ENCODE results near the gene BAG1. TPM values are rescaled to one million over a fixed set of nuclear protein-coding genes. Genes with fewer than 3 reads are reported as not detected.

The BAG1 gene
- total and polyA plus RNA-seq, 2 of the 13 experiments (the other 11 are each of a cell fraction or from before 2014, with no cell fraction given): 23.1 to 59.5 TPM

- no peak for TF ChIP-seq E2F1 (CRISPR knock-in tag; IDR thresholded peaks at IDR 0.05)
These were observed 21.8 kb downstream of the BAG1 start (continued) for GRCh38 chr9:33242609-33243134.

GRCh38 chr9:33241298-33241697 lies 23.2 kb downstream of the BAG1 start:
- Histone ChIP-seq H3K4me1 (ENCODE audit: insufficient read depth, low read length) (peaks cover 44% of the 10 kb centered on the region), H4K20me1 (ENCODE audit: insufficient read depth, low read length) (no peaks in the 10 kb centered on the region), H3K79me2 (ENCODE audit: insufficient read depth, low read length) (no peaks in the 10 kb centered on the region), H3K4me2 (ENCODE audit: low read depth, low read length) (no peak overlapping the region), H2AFZ (ENCODE audit: low read length) (no peak overlapping the region), H3K9me3 (ENCODE audit: low read length) (no peaks in the 10 kb centered on the region), H3K9ac (ENCODE audit: insufficient read depth, low read depth, low read length) (no peak overlapping the region), H3K4me3 (replicated peaks in 1 of 3; ENCODE audit: insufficient read depth in 1 of 3, low read depth in 2 of 3, low read length in 3 of 3) (no peak overlapping the region), H3K27me3 (ENCODE audit: control insufficient read depth in 1 of 2, insufficient read depth in 2 of 2, low read length in 2 of 2) (0 out of 5 replicates have a peak, but pooled peaks cover 0 to 2% of the 10 kb centered on the region in 2 experiments), H3K27ac (ENCODE audit: extremely low read length, insufficient read depth, low read length) (no peak overlapping the region), H3K36me3 (replicated peaks in 1 of 2; ENCODE audit: control insufficient read depth in 1 of 2, insufficient read depth in 2 of 2, low read length in 2 of 2) (no peaks in the 10 kb centered on the region)
- TF ChIP-seq PATZ1 (CRISPR knock-in tag; IDR thresholded peaks at IDR 0.05): no peak
- TF ChIP-seq HDAC2 (CRISPR knock-in tag; IDR thresholded peaks at IDR 0.05): no peak
- no peak for TF ChIP-seq SNAI1 (CRISPR knock-in tag; IDR thresholded peaks at IDR 0.05; ENCODE audit: borderline replicate concordance)
- TF ChIP-seq ZNF570 (CRISPR knock-in tag; IDR thresholded peaks at IDR 0.05; ENCODE audit: borderline replicate concordance): no peak
- no peak for TF ChIP-seq ZNF18 (CRISPR knock-in tag; IDR thresholded peaks at IDR 0.05; ENCODE audit: insufficient replicate concordance)
- TF ChIP-seq ZNF879 (CRISPR knock-in tag; IDR thresholded peaks at IDR 0.05): no peak
- TF ChIP-seq ZNF768 (CRISPR knock-in tag; IDR thresholded peaks at IDR 0.05): no peak
- TF ChIP-seq ZNF564 (CRISPR knock-in tag; IDR thresholded peaks at IDR 0.05): no peak
- TF ChIP-seq ZFP36L2 (CRISPR knock-in tag; IDR thresholded peaks at IDR 0.05): no peak
- TF ChIP-seq E2F1 (CRISPR knock-in tag; IDR thresholded peaks at IDR 0.05): no peak
- TF ChIP-seq HMG20B (CRISPR knock-in tag; conservative IDR thresholded peaks at IDR 0.05): no peak
- TF ChIP-seq TRIM22 (IDR thresholded peaks at IDR 0.05): no peak
- no peak for TF ChIP-seq HMGXB4 (CRISPR knock-in tag; IDR thresholded peaks at IDR 0.05; ENCODE audit: borderline replicate concordance in 1 of 2, low read depth in 1 of 2)
- intact Hi-C loops (cut with micrococcal nuclease; ENCODE audit: unreplicated experiment): no loop called here
- ATAC-seq (no peak), DNase-seq (ENCODE audit: low spot score) (no peak), FAIRE-seq (no peak)
- no TSS peak for BruUV-seq (replicated peaks)
- in situ Hi-C loops (cut with HindIII; ENCODE audit: extremely low pct_ligation_motif_present, low pct_unique_long_range_greater_than_20kb): no loop called here
- ChIA-PET CTCF (ENCODE audit: low intra/inter-chr PET ratio, low total read pairs) (no interaction called here), POLR2A (no interaction called here)
- 68% methylated on average over 4 of the region's 5 CpGs for WGBS (ENCODE audit: low lambda C conversion rate)

Data from HepG2 (cell line).